HCT116 (cell line): ENCODE data around the gene NUP54.

Experiments used
- EZH2 ChIP-seq: fragments of 200-600 bp; sonication (generic); IDR thresholded peaks from 2 replicates; pipeline ENCODE4 v1.6.1; 2017; ENCODE audit warnings: antibody characterized with exemption, mixed run types
- POLR2A ChIP-seq: IDR thresholded peaks from 2 replicates; pipeline ENCODE4 v1.7.0; 2011; ENCODE audit warnings: borderline replicate concordance; ENCODE audit not compliant: insufficient read depth, insufficient read length; ENCODE audit errors: extremely low read depth
- RAD21 ChIP-seq: IDR thresholded peaks from 2 replicates; pipeline ENCODE4 v1.6.1; 2012; ENCODE audit warnings: low read depth, mild to moderate bottlenecking
- SRF ChIP-seq: IDR thresholded peaks from 2 replicates; pipeline ENCODE4 v1.6.1; 2012; ENCODE audit warnings: low read depth
- TF ChIP-seq, protein P1 (sequence below), 3 experiments: fragments of 200-600 bp in 1 of 3; sonication (generic) in 1 of 3; IDR thresholded peaks in 2 of 3; conservative IDR thresholded peaks in 1 of 3; 2 replicates each; pipeline ENCODE4 v1.5.1; 2012 to 2017; ENCODE audit warnings: low read depth in 2 of 3, low read length in 2 of 3, antibody characterized with exemption in 1 of 3, borderline replicate concordance in 1 of 3, control low read depth in 1 of 3, mild to moderate bottlenecking in 1 of 3, mixed read lengths in 1 of 3, mixed run types in 1 of 3, moderate library complexity in 1 of 3; ENCODE audit not compliant: insufficient read depth in 1 of 3

DNA sequence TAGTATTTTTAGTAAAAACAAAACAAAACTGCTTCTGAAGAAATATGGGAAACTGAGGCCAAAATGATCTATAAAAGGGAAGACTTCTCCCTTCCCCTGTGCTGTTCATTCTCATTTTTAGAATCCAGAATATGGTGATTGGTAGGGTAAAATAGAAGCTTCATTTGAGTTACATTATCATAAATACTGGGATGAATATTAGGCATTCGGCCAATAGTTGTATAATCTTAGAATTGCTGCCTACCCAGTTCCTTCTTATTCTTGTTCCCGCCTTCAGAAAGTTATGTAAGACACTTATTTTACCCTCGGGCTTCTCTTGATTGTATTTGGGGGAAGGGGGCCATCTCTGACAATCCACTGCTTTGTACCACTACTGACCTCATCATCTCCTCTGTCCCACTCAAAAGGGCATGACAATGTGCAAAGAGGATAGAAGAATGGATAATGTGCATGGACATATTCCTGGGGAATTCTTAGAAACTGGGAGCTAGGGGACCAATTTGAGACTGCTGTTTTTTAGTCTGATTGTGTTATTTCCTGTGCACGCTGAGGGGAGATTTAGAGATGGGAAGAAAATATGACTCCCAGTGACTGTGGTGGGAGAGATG is 73.1 kb downstream of the NUP54 start:
- no peak for TF ChIP-seq POLR2A
- TF ChIP-seq, protein P1, sequence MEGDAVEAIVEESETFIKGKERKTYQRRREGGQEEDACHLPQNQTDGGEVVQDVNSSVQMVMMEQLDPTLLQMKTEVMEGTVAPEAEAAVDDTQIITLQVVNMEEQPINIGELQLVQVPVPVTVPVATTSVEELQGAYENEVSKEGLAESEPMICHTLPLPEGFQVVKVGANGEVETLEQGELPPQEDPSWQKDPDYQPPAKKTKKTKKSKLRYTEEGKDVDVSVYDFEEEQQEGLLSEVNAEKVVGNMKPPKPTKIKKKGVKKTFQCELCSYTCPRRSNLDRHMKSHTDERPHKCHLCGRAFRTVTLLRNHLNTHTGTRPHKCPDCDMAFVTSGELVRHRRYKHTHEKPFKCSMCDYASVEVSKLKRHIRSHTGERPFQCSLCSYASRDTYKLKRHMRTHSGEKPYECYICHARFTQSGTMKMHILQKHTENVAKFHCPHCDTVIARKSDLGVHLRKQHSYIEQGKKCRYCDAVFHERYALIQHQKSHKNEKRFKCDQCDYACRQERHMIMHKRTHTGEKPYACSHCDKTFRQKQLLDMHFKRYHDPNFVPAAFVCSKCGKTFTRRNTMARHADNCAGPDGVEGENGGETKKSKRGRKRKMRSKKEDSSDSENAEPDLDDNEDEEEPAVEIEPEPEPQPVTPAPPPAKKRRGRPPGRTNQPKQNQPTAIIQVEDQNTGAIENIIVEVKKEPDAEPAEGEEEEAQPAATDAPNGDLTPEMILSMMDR (IDR thresholded peaks at IDR 0.05 in 2 of 3, conservative IDR thresholded peaks at IDR 0.05 in 1 of 3; ENCODE audit: borderline replicate concordance in 1 of 3, insufficient read depth in 1 of 3, low read depth in 2 of 3, low read length in 2 of 3), result no peak
- TF ChIP-seq RAD21, result no peak
- TF ChIP-seq SRF, result no peak
- no peak for TF ChIP-seq EZH2
